Measurements from ENCODE around the gene CRIP3. TPM values are rescaled to one million over a fixed set of nuclear protein-coding genes. Genes with fewer than 3 reads are reported as not detected.

CRIP3 gene
- total RNA-seq, 1 experiment from 2014 or later: not detected

DNA sequence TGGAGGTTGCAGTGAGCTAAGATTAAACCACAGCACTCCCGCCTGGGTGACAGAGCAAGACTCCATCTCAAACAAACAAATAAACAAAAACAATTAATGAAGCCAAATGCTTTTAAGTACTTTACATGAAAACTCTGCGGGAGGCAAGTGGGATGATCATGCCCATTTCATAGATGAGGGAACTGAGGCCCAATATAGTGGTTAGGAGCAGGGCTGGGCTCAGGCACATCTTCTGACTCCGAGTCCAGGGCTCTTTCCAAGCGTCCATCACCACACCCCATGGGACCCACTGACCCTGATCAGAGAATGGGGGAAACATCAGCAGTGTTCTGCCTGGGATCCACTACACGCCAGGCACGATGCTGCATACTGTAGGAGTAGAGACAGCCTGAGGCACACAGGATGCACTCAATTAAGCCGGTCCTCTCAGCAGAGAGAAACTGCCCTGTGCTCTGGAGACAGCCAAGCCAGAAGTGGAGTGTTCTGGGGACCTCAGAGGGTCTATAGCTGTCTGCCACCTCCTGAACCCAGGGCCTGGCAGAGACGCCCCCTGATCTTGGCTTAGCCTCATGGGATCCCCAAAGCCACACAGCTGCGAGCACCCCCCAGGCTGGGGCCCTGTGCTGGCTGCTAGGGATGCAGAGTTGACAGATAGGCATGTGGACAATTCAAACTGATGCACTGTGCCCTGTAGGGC is 51.8 kb downstream of the CRIP3 start:
- no peak overlapping the region for H3K4me3 ChIP-seq
- H3K9me3 ChIP-seq (replicated peaks): no peaks in the 10 kb centered on the region
- H3K4me1 ChIP-seq (replicated peaks): no peaks in the 10 kb centered on the region
- H3K27me3 ChIP-seq (replicated peaks): peaks cover 2% of the 10 kb centered on the region
- DNase-seq (ENCODE audit: low read depth in 1 of 2, low spot score in 2 of 2): no peak
- no peak overlapping the region for H3K27ac ChIP-seq
- H3K36me3 ChIP-seq: no peaks in the 10 kb centered on the region

Other genes with a start within 250 kb of the CRIP3 start
- gene MRPL2, start 249.4 kb downstream of the CRIP3 start, total RNA-seq (2014; rRNA removed; shearing (Covaris generic)): 24.6 and 34.3 TPM in 2 replicates
- 9.7 and 10.5 TPM in 2 replicates for gene KLC4, start 249.2 kb downstream of the CRIP3 start, total RNA-seq (2014; rRNA removed; shearing (Covaris generic))
- gene PTK7, start 232.5 kb downstream of the CRIP3 start, total RNA-seq (2014; rRNA removed; shearing (Covaris generic)): 60.6 and 87.0 TPM in 2 replicates
- 37.8 and 47.8 TPM in 2 replicates for gene SRF, start 137.6 kb downstream of the CRIP3 start, total RNA-seq (2014; rRNA removed; shearing (Covaris generic))
- gene CUL9, start 126.6 kb downstream of the CRIP3 start, total RNA-seq (2014; rRNA removed; shearing (Covaris generic)): 8.3 and 15.7 TPM in 2 replicates
- 35.7 and 71.5 TPM in 2 replicates for gene DNPH1, start 79.3 kb downstream of the CRIP3 start, total RNA-seq (2014; rRNA removed; shearing (Covaris generic))
- gene TTBK1, start 65.3 kb downstream of the CRIP3 start, total RNA-seq (2014; rRNA removed; shearing (Covaris generic)): not detected in 2 replicates
- not detected in 2 replicates for gene SLC22A7, start 10.6 kb downstream of the CRIP3 start, total RNA-seq (2014; rRNA removed; shearing (Covaris generic))
- gene ZNF318, start 60.8 kb upstream of the CRIP3 start, total RNA-seq (2014; rRNA removed; shearing (Covaris generic)): 8.0 and 12.2 TPM in 2 replicates
- 10.9 and 11.3 TPM in 2 replicates for gene ABCC10, start 118.7 kb upstream of the CRIP3 start, total RNA-seq (2014; rRNA removed; shearing (Covaris generic))
- gene DLK2, start 146.7 kb upstream of the CRIP3 start, total RNA-seq (2014; rRNA removed; shearing (Covaris generic)): 0.16 TPM in 1 of 2 replicates, not detected in the other
- gene TJAP1, start 168.7 kb upstream of the CRIP3 start, total RNA-seq (2014; rRNA removed; shearing (Covaris generic)): 18.5 and 24.8 TPM in 2 replicates
- gene LRRC73, start 201.5 kb upstream of the CRIP3 start, total RNA-seq (2014; rRNA removed; shearing (Covaris generic)): not detected in 2 replicates
- 59.2 and 116 TPM in 2 replicates for gene YIPF3, start 208.1 kb upstream of the CRIP3 start, total RNA-seq (2014; rRNA removed; shearing (Covaris generic))
- gene POLR1C, start 208.3 kb upstream of the CRIP3 start, total RNA-seq (2014; rRNA removed; shearing (Covaris generic)): 24.4 and 28.3 TPM in 2 replicates

Data from SJSA1 (cell line).